Placental epithelial cell (primary cell): ENCODE data around the gene CPS1. TPM values are rescaled to one million over a fixed set of nuclear protein-coding genes. Genes with fewer than 3 reads are reported as not detected.

Experiments
- total RNA-seq: library from RNA; depleted of rRNA; stranded (reverse); fragments of >200 nt; gene quantifications from 2 replicates; pipeline ENCODE4 v1.2.3, GENCODE V29; 2012

Gene CPS1
- total RNA-seq, result 24.3 and 31.4 TPM in 2 replicates

DNA sequence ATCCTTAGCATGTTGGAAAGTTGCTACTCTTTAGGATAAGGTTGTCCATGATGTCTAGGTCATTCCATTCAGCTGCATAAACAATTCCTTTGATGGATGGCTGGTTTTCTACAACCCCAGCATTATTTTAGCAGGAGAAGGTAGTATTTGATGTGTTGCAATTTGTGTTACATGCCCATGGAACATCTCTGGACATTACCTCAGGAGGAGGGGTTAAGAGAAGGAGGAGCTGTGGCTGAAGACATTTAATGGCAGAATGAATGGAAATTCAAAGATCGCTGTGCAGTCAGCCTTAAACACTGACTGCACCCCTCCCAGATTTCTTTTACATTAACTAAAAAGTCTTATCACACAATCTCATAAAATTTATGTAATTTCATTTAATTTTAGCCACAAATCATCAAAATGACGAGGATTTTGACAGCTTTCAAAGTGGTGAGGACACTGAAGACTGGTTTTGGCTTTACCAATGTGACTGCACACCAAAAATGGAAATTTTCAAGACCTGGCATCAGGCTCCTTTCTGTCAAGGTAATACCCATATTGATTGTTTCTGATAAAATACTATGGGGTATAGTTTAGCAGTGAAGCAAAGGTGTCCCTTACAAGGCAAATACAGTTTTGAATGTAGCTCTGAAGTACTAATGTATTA is at the start of gene CPS1:
TSS of gene CPS1 (plus strand) at position 271 of the 652 bp plus-strand sequence. CDS start at position 406, 135 bp downstream.

Other genes with a start within 250 kb of the CPS1 start
- not detected in 2 replicates for gene MYL1, start 241.4 kb upstream of the CPS1 start, total RNA-seq
- 33.0 and 54.9 TPM in 2 replicates for gene LANCL1, start 79.8 kb upstream of the CPS1 start, total RNA-seq